ENCODE data around the gene BUB1. TPM values are rescaled to one million over a fixed set of nuclear protein-coding genes. Genes with fewer than 3 reads are reported as not detected.

The BUB1 gene
- total RNA-seq, result 14.8 TPM

DNA sequence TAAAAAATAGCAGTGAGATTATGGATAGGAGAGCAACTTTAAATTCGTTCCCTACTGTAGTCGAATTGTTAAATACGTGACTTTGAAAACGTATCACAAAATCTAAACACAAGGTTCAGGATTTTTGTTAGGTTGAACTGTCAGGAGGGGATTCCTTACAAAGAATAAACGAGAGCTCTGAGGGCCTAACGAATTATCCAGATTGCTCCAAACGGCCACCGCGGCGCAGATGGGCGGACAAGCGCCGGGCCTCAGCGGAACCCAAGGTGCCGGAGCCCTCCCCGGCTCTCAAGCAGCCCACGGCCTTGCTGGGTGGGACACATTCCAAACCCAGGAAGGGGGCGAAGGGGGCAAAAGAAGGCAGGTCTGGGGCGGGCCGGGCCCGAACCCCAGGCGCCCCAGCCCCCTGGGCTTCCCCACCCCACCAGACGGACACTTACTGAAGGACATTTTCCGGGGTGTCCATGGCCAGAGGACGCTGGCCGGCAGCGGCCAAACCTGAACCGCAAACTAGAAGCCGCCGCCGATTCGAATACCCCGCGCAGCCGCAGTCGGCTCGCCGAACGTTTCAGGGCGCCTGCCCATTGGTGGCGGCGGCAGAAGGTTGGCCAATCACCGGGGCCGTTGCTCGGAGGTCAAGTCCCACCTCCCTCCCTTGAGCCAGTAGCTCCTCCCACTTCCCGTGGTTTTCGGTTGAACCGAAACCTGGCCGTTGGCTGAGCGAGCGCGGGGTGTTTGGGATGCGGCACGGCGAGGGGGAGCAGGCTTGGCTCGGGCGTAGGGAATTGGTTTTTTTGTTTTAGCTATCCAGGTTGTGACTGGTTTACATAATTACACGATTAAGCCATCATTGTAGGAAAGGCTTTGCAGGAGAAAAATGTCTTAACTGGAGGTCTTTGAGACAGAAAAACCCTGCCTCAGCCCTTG is at the start of gene BUB1:
TSS of gene BUB1 (minus strand) at position 534 of the 927 bp plus-strand sequence. CDS start at position 466, 68 bp downstream.

Other genes starting within 250 kb of the BUB1 start
- gene LIMS4, start 205.2 kb downstream of the BUB1 start, total RNA-seq, result not detected
- 111 TPM for gene RGPD6, start 100.8 kb downstream of the BUB1 start, total RNA-seq
- gene ACOXL, start 54.5 kb upstream of the BUB1 start, total RNA-seq, result 0.16 TPM

All from camera-type eye (tissue), 1 donor.